ENCODE measurements around the gene JAKMIP1.
A peak's percentile ranks its signal among the peaks of the same experiment; 100 is the strongest.

JAKMIP1 gene

GRCh38 chr4:6183740-6184139 is 16.6 kb downstream of the JAKMIP1 start:
- DNase-seq = no peak

DNA sequence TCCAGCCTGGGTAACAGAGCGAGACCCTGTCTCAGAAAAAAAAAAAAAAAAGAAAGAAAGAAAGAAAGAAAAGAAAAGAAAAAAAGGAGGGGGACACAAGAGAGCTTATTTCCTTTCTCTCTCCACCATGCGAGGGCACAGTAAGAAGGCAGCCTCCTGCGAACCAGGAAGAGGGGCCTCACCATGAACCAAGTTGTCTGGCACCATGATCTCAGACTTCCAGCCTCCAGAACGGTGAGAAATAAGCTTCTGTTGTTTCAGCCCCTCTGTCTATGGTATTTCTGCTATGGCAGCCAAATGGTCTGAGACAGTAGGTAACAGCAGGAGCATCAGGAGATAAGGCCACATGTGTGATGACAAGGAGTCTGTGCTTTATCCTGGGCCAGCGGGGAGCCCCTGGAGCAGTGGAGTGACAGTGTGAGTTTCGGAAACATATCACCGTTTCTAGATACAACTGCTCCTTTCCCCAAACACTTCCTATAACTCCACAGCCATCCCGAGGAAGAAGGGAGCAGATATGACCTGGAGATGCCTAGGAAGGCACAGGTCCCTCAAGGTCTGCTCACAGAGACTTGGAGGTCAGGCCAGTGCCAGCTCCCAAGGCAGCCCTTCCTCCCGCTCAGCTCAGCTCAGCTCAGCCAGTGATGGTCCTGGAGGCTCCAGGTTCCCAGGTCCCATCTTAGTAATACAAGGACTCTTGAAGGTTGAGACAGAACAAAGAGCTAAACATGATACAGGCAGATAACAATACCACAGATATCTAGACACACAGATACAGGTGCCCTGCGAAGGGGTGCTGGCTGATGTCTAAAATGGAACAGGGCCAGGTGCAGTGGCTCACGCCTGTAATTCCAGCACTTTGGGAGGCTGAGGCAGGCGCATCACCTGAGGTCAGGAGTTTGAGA is 17.7 kb downstream of the JAKMIP1 start:
- DNase-seq = no peak

DNA sequence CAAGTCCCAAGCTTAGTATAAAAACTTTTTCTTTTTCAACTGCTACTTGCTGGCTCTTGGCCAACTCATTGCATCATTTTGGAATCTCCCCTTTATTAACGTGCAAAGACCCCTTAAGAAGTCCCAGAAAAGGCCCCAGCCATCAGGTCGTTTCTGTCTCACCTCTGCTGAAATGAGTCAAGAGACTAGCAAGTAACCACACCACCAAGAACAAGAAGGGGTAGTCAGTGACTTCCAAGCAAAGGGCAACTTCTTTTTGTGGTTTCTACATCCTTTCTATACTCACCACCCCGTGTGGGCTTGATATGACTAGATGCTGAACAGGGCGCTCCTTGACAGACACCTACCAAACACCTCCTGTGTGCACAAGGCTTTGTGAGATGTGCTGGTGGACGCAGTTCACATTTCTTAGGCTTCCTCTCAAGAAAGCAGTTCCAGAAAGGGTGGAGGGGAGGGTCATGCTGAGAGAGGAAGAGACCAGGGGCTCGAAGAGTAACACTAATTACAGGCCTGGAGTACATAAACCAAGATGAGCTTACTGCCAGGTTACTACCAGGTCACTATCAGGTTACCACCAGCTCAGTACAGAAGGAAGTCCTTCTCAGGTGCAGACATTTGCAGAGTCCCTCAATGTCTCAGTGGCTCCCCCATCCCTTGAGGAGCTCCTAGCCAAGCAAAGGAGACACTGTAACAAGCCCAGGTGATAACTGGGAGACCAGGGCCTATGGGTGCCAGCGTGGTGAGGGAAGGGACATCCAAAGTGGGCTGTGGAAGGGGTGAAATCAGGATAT is 19.3 kb downstream of the JAKMIP1 start:
- no peak for DNase-seq

GRCh38 chr4:6179362-6179761 is 21.0 kb downstream of the JAKMIP1 start:
- no peak for DNase-seq

DNA sequence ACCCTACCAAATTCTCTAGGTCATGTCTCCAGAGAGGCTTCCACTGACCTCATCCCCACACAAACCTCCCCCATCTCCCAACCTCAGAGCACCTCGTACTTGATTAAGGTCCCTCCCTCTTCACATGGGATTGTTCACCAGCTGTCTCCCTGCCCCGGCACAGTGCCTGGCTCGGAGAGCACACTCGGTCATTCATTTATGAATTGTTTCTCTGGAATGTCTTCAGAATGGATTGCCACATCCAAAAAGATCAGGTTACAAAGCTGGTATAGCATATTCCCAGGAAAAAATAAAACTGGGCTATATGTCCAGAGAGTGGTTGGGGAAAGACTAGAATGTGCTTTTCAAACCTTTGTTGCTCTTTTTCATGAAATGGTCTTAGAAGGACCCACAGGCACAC is 21.6 kb downstream of the JAKMIP1 start:
- DNase-seq = no peak

DNA sequence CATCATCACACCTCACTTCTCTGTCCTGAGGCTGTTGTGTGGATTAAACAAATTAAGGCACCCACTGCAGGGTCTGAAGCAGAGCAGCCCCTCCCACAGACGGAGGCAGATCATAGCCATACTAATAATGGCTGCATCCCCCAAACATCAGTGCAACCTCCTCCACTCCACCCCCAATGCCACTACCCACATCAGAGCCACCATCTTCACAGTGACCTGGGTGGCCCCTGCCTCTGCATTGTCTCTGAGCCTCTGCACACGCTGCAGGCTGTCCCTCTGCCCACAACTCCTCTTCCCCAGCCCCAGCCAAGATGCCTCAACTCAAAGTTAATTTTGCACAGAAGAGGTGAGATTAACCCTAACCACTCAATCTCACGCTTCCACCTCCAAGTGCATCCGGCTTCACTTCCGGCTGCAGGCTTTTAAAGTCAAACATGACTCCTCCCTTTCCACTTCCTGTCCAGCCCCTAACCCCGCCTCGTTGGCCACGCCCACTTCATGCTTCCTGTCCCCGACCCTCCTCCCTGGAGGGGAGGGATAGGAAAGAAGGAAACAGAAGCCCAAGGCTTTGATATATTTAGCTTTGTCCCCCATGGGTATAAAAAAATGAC is 22.7 kb downstream of the JAKMIP1 start:
- DNase-seq = no peak

DNA sequence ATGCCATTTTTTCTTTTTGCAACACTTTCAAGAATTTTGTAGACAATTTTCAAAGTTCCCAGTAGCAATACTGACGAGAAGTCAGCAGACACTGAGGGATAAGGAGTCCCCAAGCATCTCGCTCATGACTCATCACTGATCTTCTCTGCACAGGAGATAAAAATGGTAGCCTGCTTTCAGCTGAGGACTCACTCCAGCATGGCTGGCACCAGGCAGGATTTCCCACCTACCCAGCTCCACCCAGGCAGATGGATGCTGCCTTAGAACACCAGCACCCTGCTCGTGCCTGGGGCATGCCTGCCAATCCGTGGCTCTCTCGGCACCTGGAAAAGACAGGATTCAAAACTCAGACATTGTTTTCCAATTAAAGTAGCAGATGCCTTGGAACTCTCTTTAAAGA is 24.9 kb downstream of the JAKMIP1 start:
- DNase-seq = peak in 2 of 51 donors; percentile 13 to 63

DNA sequence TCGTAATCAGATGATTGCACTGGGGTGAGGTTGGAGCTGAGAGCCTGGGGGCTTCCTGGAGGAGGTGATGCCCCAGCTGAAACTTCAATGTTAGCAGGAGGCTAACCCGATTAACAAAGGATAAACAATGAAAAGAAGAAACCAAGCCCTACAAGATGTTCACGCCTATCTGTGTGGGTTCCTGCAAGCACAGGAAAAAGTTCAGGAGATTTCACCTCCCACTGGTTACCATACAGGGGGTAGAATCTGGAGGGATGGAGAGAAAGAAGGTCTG is 27.5 kb downstream of the JAKMIP1 start:
- DNase-seq = no peak

DNA sequence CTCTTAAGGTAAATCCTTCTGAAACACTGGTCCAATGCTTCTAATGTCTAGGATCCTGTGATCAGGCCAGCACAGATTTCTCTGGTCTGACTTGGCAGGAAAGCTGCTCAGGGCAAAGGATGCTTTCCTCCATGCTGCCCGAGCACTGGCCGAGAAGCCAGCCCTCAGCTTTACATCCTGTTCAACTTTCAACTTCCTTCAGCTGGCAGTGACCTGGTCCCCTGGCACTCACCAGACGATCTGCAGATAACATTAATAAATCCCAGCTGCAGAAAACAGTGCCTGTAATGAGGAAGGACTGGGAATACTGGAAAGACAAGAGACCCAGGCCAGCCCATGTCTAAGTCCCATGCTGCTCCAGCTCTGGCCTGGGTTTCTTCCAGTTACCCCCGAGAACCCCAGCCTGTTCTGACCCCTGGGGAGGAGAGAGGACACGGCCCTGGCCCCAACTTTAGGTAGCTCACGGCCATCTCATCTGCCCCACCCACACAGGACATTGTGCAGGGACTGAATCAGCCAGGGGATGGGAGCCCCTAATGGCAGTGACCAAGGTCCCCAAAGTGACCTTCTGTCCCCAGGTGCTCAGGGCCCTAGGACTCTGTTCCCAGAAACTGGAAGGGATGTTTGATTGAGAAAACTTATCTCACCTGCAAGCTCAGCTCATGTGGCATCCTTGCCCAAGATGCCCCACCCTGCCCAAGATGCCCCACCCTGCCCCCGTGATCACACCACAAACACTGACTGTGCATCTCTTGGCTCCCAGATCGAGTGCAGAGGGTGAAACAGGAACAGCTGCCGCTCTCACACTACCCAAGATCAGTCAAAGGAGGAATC is 28.0 kb downstream of the JAKMIP1 start:
- no peak for DNase-seq

DNA sequence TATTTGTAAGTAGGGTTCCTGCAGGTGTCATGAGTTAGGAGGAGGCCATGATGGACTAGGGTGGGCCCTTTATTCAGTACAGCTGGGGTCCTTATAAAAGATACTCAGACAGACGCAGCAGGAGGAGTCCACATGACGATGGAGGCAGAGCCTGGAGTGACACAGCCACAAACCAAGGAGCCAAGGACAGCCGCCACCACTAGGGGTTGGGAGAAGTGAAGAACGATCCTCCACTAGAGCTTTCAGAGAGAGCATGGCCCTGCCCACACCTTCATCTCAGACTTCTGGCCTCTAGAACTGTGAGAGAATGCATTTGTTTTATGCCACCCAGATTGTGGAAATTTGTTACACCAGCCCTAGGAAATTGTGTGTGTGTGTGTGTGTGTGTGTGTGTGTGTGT is 31.1 kb downstream of the JAKMIP1 start:
- DNase-seq = no peak

- no peak for DNase-seq
Measured at GRCh38 chr4:6165766-6166165, 34.6 kb downstream of the JAKMIP1 start.

- no peak for DNase-seq
Measured at GRCh38 chr4:6162885-6163284, 37.5 kb downstream of the JAKMIP1 start.

DNA sequence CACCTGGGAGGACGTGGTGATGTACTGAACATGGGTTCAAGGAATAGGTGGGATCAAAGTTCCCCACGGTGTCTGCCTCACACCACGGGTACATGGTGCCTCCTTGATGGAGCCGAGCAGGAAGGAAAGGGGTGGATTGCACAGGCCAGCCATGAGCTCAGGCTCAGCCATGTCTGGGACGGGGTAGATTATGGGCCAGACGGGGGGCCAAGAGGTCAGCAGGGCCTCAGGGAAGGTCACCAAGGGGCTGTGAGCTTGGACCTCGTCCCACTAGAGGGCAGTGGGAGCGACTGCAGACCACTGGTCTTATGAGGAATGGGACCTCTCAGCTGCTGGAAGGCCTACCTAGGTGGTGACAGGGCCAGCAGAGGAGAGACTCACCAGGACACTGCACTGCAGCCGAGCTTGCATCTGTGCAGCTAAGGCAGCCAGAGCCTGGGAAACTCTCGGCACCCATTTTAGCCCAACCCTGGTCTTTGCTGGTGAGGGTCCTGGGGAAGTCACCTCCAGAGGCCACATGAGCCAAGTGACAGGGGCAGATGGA is 38.4 kb downstream of the JAKMIP1 start:
- DNase-seq = no peak

DNA sequence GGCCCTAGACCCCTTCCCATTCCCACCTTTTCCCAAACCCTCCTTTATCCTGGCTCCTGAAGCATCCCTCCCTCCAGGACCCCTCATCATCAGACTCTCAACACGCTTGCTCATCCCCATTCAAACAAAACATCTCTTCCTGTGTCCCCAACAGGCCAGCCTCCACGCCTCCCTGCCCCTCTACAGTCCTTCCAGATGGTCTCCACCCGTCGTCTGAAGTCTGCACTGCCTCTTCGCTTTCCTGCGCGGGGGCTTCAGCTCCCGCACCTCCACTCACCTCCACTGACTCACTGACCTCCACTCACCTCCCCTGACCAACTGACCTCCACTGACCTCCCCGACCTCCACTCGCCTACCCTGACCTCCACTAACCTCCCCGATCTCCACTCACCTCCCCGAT is 39.8 kb downstream of the JAKMIP1 start:
- no peak for DNase-seq

DNA sequence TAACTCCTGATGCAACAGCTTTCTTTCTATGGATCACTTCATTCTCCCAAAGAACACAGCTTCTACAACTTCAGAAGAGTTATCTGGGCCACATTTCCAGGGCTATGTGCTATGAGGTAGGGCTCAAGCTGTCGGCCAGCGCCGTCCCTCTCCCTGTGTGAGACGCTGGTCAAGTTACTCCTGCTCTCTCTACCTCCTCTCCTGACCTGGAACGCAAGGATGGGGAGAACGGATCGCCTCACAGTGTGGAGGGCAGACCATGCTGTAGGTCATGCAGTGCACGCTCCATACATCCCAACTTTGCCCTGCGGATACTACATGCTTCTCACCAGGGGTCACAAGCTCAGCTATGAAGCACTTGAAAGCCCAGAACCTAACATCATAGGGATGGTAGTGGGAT is 42.4 kb downstream of the JAKMIP1 start:
- DNase-seq = no peak

DNA sequence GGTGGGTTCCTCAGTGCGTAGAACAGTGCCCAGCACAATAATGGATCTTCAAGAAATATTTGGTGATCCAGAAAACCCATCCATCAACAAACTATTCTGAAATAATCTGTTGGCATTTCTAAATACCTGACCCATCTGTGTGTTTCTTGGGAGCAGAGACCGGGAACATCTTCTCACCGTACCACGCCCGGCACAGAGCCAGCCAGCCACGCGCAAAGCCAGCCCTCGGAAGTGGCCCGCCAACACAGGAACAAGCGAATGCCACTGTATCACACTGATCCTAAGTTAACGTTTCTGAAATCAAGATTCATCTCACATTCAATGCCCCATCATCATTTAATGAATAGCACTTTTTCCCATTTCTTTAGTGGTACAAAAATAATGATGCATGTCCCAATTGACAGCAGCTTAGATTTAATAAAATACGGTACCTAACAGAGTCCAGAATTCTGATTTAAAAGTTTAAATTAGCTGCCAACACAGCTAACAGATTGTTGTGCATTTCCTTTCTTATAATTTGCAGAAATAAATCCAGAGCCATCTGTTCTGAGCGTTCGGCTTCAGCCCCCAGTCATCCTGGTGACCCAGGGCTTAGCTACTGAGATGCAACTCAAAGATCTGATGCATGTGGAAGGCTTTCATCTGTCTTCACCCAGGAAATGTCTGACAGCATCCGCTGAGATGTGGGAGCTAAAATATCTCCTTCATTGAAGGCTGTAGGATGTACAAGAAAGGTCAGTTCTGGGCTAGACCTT is 44.2 kb downstream of the JAKMIP1 start:
- DNase-seq = no peak

- DNase-seq = no peak
Measured at GRCh38 chr4:6154875-6155274, 45.5 kb downstream of the JAKMIP1 start.

DNA sequence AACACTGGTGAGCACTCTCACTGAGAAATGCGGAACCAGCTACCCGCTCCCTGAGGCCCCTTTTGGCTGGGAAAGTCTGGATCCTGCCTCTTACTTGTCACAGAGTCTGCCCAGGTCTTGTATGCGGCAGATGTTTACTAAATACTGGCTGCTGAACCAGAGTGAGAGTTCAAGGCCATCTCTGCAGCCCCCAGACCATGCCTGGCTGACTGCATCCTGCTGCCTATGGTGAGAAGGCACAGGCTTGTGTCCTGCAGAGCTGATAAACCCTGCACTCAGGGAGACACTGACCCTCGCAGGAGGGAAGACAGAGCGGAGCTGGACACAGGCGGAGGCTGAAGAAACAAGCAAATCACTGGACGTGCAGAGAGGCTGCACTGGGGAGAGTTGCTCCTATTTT is 46.5 kb downstream of the JAKMIP1 start:
- DNase-seq = no peak

GRCh38 chr4:6152869-6153705 is 47.3 kb downstream of the JAKMIP1 start:
- DNase-seq = no peak
